PFSK-1 (cell line): ENCODE results near the gene TIMM13.

Experiments
- FOXP2 ChIP-seq: optimal IDR thresholded peaks from 2 replicates; pipeline ENCODE3; 2011; ENCODE audit warnings: borderline replicate concordance, control low read depth, inconsistent platforms; ENCODE audit not compliant: insufficient read depth; ENCODE audit errors: extremely low read length, extremely low read depth
- POLR2AphosphoS5 ChIP-seq: IDR thresholded peaks from 2 replicates; pipeline ENCODE4 v1.6.1; 2012; ENCODE audit warnings: low read depth, mild to moderate bottlenecking, control low read depth, low read length, moderate library complexity
- SIN3A ChIP-seq: IDR thresholded peaks from 2 replicates; pipeline ENCODE4 v1.6.1; 2012; ENCODE audit warnings: mild to moderate bottlenecking, low read length, moderate library complexity, borderline replicate concordance; ENCODE audit not compliant: insufficient read depth
- TAF1 ChIP-seq: IDR thresholded peaks from 2 replicates; pipeline ENCODE4 v1.6.1; 2012; ENCODE audit warnings: low read length, control low read depth, borderline replicate concordance; ENCODE audit not compliant: insufficient read depth
- TF ChIP-seq, protein P1 (sequence below), 2 experiments: IDR thresholded peaks; 2 replicates each; pipeline versions ENCODE4 v1.6.1 to v1.8.0; 2011 to 2012; ENCODE audit warnings: low read depth in 2 of 2, low read length in 2 of 2, control low read depth in 1 of 2, inconsistent platforms in 1 of 2, mild to moderate bottlenecking in 1 of 2, moderate library complexity in 1 of 2; ENCODE audit not compliant: insufficient read depth in 1 of 2

The TIMM13 gene

DNA sequence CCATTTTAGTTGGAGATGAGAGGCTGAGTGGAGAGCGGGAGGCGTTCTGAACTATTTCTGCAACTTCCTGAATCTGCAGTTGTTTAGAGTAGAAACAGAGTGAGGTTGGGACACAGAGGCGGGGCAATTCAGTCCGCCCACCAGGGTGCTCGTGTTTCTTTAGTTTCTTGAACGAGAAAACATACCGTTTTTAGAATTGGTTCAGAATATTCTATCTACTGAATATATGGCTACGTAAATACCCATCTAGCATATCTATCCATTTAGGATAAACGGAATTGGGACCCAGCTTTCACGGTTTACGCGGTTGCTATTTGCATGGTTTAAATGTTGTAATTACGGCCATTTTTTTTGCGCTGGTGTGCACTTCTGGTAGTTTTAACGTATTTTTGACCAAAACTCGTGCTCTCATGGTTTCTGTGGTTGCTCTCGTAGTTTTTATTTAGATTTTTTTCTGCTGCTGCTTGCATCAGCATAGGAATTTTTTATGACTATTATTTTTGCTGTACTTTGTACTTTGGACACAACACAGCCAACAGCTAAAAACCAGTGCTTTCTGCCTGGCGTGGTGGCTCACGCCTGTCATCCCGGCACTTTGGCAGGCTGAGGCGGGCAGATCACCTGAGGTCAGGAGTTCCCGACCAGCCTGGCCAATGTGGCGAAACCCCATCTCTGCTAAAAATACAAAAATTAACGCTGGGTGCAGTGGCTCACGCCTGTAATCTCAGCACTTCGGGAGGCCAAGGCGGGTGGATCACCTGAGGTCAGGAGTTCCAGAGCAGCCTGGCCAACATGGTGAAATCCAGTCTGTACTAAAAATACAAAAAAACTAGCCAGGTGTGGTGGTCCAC, 32.7 kb downstream of the TIMM13 start:
- TF ChIP-seq TAF1 (no peak), SIN3A (no peak), POLR2AphosphoS5 (no peak), FOXP2 (no peak)
- TF ChIP-seq, protein P1, sequence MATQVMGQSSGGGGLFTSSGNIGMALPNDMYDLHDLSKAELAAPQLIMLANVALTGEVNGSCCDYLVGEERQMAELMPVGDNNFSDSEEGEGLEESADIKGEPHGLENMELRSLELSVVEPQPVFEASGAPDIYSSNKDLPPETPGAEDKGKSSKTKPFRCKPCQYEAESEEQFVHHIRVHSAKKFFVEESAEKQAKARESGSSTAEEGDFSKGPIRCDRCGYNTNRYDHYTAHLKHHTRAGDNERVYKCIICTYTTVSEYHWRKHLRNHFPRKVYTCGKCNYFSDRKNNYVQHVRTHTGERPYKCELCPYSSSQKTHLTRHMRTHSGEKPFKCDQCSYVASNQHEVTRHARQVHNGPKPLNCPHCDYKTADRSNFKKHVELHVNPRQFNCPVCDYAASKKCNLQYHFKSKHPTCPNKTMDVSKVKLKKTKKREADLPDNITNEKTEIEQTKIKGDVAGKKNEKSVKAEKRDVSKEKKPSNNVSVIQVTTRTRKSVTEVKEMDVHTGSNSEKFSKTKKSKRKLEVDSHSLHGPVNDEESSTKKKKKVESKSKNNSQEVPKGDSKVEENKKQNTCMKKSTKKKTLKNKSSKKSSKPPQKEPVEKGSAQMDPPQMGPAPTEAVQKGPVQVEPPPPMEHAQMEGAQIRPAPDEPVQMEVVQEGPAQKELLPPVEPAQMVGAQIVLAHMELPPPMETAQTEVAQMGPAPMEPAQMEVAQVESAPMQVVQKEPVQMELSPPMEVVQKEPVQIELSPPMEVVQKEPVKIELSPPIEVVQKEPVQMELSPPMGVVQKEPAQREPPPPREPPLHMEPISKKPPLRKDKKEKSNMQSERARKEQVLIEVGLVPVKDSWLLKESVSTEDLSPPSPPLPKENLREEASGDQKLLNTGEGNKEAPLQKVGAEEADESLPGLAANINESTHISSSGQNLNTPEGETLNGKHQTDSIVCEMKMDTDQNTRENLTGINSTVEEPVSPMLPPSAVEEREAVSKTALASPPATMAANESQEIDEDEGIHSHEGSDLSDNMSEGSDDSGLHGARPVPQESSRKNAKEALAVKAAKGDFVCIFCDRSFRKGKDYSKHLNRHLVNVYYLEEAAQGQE (IDR thresholded peaks at IDR 0.05; ENCODE audit: insufficient read depth in 1 of 2, low read depth in 2 of 2, low read length in 2 of 2), result no peak

DNA sequence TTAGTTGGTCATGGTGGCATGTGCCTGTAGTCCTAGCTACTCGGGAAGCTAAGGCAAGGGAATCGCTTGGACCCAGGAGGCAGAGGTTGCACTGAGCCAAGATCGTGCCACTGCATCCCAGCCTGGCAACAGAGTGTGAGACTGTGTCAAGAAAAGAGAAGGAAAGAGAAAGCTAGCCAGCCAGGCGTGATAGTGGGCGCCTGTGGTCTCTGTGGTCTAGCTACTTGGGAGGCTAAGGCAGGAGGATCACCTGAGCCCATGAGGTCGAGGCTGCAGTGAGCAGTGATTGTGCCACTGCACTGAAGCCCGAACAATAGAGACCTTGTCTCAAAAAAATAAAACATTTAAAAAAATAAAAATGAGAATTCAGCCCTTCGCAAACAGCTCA, 33.3 kb downstream of the TIMM13 start:
- TF ChIP-seq TAF1 (no peak), POLR2AphosphoS5 (no peak), FOXP2 (no peak), SIN3A (no peak)
- TF ChIP-seq, protein P1 (IDR thresholded peaks at IDR 0.05; ENCODE audit: insufficient read depth in 1 of 2, low read depth in 2 of 2, low read length in 2 of 2), result no peak

DNA sequence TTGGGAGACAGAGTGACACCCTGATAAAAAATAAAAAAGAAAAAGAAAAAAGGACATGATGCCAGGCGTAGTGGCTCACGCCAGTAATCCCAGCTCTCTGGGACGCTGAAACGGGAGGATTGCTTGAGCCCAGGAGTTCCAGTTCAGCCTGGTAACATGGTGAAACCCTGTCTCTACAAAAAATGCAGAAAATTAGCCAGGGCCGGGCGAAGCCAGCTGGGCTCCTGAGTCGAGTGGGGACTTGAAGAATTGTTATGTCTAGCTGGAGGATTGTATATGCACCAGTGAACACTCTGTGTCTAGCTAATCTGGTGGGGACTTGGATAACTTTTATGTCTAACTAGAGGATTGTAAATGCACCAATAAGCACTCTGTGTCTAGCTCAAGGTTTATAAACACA, 35.0 kb downstream of the TIMM13 start:
- TF ChIP-seq POLR2AphosphoS5, result no peak
- TF ChIP-seq TAF1, result no peak
- TF ChIP-seq, protein P1 (IDR thresholded peaks at IDR 0.05; ENCODE audit: insufficient read depth in 1 of 2, low read depth in 2 of 2, low read length in 2 of 2), result no peak
- no peak for TF ChIP-seq SIN3A
- TF ChIP-seq FOXP2, result no peak

DNA sequence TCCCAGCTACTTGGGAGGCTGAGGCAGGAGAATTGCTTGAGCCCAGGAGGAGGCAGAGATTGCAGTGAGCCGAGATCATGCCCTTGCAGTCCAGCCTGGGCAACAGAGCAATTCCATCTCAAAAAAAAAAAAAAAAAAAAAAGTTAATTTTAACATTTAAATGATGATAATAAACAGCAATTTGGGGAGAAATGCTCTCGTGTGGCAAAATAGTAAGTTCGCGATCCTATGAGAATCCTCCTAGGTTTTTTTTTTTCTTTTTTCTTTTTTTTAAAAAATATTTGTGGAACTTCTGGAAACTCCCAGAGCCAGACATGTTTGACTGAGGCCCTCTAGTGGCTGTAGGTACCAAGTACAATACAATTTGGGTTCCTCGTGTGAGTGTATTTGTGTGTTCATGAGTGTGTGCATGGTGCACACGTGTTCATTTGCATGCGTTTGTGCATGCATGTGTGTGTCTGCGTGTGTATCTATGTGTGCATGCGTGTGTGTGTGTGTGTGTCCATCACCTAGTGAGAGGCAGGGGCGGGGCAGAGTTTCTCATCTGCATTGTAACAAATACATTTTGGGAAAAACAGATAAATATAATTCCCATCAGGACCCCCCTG, 36.2 kb downstream of the TIMM13 start:
- TF ChIP-seq SIN3A (no peak), POLR2AphosphoS5 (no peak), TAF1 (no peak), FOXP2 (no peak)
- TF ChIP-seq, protein P1 (IDR thresholded peaks at IDR 0.05; ENCODE audit: insufficient read depth in 1 of 2, low read depth in 2 of 2, low read length in 2 of 2), result no peak
